Activated T-cell treated with anti-CD3 and anti-CD28 coated beads, Interleukin-2, amount 50 U/mL, for 72 hours (primary cell): ENCODE measurements around the gene RBM38. TPM values are rescaled to one million over a fixed set of nuclear protein-coding genes. Genes with fewer than 3 reads are reported as not detected.

Experiments
- ATAC-seq, 2 donors: fragments of 150-1000 bp; cut with Tn5 transposase; replicated peaks in 1 of 2; 2 replicates each; pipeline ENCODE4 v1.10.0; 2021; ENCODE audit warnings: moderate library complexity in 2 of 2, mild to moderate bottlenecking in 1 of 2
- DNase-seq, 2 donors: peaks; one replicate each; pipeline ENCODE4 v3.0.0; 2021 to 2022; ENCODE audit warnings: mixed read lengths in 1 of 2
- H3K27ac Mint-ChIP-seq: one replicate; pipeline ENCODE4 v1.8.0; 2022; ENCODE audit warnings: mild to moderate bottlenecking, moderate library complexity, mixed read lengths
- H3K27me3 Mint-ChIP-seq: one replicate; pipeline ENCODE4 v1.8.0; 2022; ENCODE audit warnings: low read depth, mixed read lengths
- H3K36me3 Mint-ChIP-seq, 2 donors: one replicate each; pipeline ENCODE4 v1.8.0; 2022; ENCODE audit warnings: mixed read lengths in 2 of 2, mild to moderate bottlenecking in 1 of 2; ENCODE audit not compliant: insufficient read depth in 2 of 2
- H3K4me1 Mint-ChIP-seq: one replicate; pipeline ENCODE4 v1.8.0; 2022; ENCODE audit warnings: low read depth, mixed read lengths
- H3K4me3 Mint-ChIP-seq, 2 donors: one replicate each; pipeline ENCODE4 v1.8.0; 2022; ENCODE audit warnings: mild to moderate bottlenecking in 2 of 2, mixed read lengths in 2 of 2, moderate library complexity in 2 of 2
- H3K9me3 Mint-ChIP-seq, 2 donors: one replicate each; pipeline ENCODE4 v1.8.0; 2022; ENCODE audit warnings: mixed read lengths in 2 of 2
- total RNA-seq, 2 donors: library from RNA; stranded (reverse); gene quantifications; one replicate each; pipeline ENCODE4 v1.2.3, GENCODE V29; 2022

Gene RBM38
- total RNA-seq, 2 donors from 2014 or later, result 61.4 to 79.8 TPM

- ATAC-seq (peak; percentile 17 to 28), DNase-seq (peak; percentile 41 to 49)
- Mint-ChIP-seq H3K36me3 (peaks cover 14 to 31% of the 10 kb centered on the region in 2 donors), H3K4me1 (peaks cover 93% of the 10 kb centered on the region), H3K27me3 (no peaks in the 10 kb centered on the region), H3K4me3 (peak overlapping the region; percentile 81 to 95), H3K9me3 (no peaks in the 10 kb centered on the region), H3K27ac (peak overlapping the region; percentile 88)
These were observed 6.5 kb downstream of the RBM38 start for GRCh38 chr20:57397693-57398108.

- no peaks in the 10 kb centered on the region for H3K9me3 Mint-ChIP-seq
- H3K4me1 Mint-ChIP-seq, result peaks cover 90% of the 10 kb centered on the region
- H3K36me3 Mint-ChIP-seq, result peaks cover 11 to 32% of the 10 kb centered on the region in 2 donors
- DNase-seq (peak; percentile 83 to 85), ATAC-seq (peak; percentile 73 to 79)
- H3K4me3 Mint-ChIP-seq, result peak overlapping the region; percentile 81 to 95
- peak overlapping the region; percentile 90 for H3K27ac Mint-ChIP-seq
- no peaks in the 10 kb centered on the region for H3K27me3 Mint-ChIP-seq
These were observed 7.1 kb downstream of the RBM38 start for GRCh38 chr20:57398231-57398821.

- H3K4me1 Mint-ChIP-seq, result peaks cover 84% of the 10 kb centered on the region
- peak overlapping the region; percentile 81 to 95 for H3K4me3 Mint-ChIP-seq
- H3K27me3 Mint-ChIP-seq, result no peaks in the 10 kb centered on the region
- no peaks in the 10 kb centered on the region for H3K9me3 Mint-ChIP-seq
- H3K36me3 Mint-ChIP-seq, result peaks cover 11 to 27% of the 10 kb centered on the region in 2 donors
- no peak for DNase-seq
- peak overlapping the region; percentile 90 for H3K27ac Mint-ChIP-seq
- no peak for ATAC-seq
These were observed 7.8 kb downstream of the RBM38 start for GRCh38 chr20:57398901-57399535.

GRCh38 chr20:57399587-57400155 lies 8.5 kb downstream of the RBM38 start:
- DNase-seq, result peak; percentile 74 to 76
- Mint-ChIP-seq H3K4me1 (peaks cover 77% of the 10 kb centered on the region), H3K36me3 (peaks cover 8 to 24% of the 10 kb centered on the region in 2 donors), H3K9me3 (no peaks in the 10 kb centered on the region), H3K27me3 (no peaks in the 10 kb centered on the region), H3K4me3 (peak overlapping the region; percentile 81 to 95), H3K27ac (peak overlapping the region; percentile 90)
- ATAC-seq, result peak; percentile 46 to 64

- Mint-ChIP-seq H3K4me3 (peak overlapping the region; percentile 81 to 95), H3K4me1 (peaks cover 71% of the 10 kb centered on the region), H3K9me3 (no peaks in the 10 kb centered on the region), H3K27me3 (no peaks in the 10 kb centered on the region), H3K36me3 (peaks cover 8 to 24% of the 10 kb centered on the region in 2 donors), H3K27ac (no peak overlapping the region)
- ATAC-seq (no peak), DNase-seq (no peak)
These were observed 9.1 kb downstream of the RBM38 start for GRCh38 chr20:57400231-57400701.

GRCh38 chr20:57400821-57401564 lies 9.8 kb downstream of the RBM38 start:
- Mint-ChIP-seq H3K9me3 (no peaks in the 10 kb centered on the region), H3K27me3 (no peaks in the 10 kb centered on the region), H3K4me3 (peak overlapping the region; percentile 81 to 95), H3K36me3 (peaks cover 8 to 24% of the 10 kb centered on the region in 2 donors), H3K27ac (peak overlapping the region; percentile 82), H3K4me1 (peaks cover 66% of the 10 kb centered on the region)
- DNase-seq (peak in 1 of 2 donors; percentile 32), ATAC-seq (no peak)

- Mint-ChIP-seq H3K27ac (peak overlapping the region; percentile 82), H3K36me3 (peaks cover 6 to 24% of the 10 kb centered on the region in 2 donors), H3K4me1 (peaks cover 61% of the 10 kb centered on the region), H3K9me3 (no peaks in the 10 kb centered on the region), H3K27me3 (no peaks in the 10 kb centered on the region), H3K4me3 (peak overlapping the region; percentile 25 to 81)
- DNase-seq (no peak), ATAC-seq (no peak)
These were observed 10.3 kb downstream of the RBM38 start for GRCh38 chr20:57401565-57401918.

- ATAC-seq, result no peak
- Mint-ChIP-seq H3K36me3 (peaks cover 6 to 23% of the 10 kb centered on the region in 2 donors), H3K4me3 (no peak overlapping the region), H3K9me3 (no peaks in the 10 kb centered on the region), H3K27ac (peak overlapping the region; percentile 33), H3K27me3 (no peaks in the 10 kb centered on the region), H3K4me1 (peaks cover 51% of the 10 kb centered on the region)
- no peak for DNase-seq
These were observed 11.3 kb downstream of the RBM38 start for GRCh38 chr20:57402206-57403125.

GRCh38 chr20:57403216-57403615 lies 12.0 kb downstream of the RBM38 start:
- DNase-seq (no peak), ATAC-seq (no peak)
- Mint-ChIP-seq H3K4me3 (no peak overlapping the region), H3K27ac (no peak overlapping the region), H3K27me3 (no peaks in the 10 kb centered on the region), H3K36me3 (peaks cover 3 to 20% of the 10 kb centered on the region in 2 donors), H3K4me1 (peaks cover 44% of the 10 kb centered on the region), H3K9me3 (no peaks in the 10 kb centered on the region)

GRCh38 chr20:57404006-57404405 lies 12.8 kb downstream of the RBM38 start:
- ATAC-seq, result no peak
- Mint-ChIP-seq H3K4me3 (no peak overlapping the region), H3K4me1 (peaks cover 37% of the 10 kb centered on the region), H3K9me3 (no peaks in the 10 kb centered on the region), H3K27ac (no peak overlapping the region), H3K36me3 (peaks cover 3 to 19% of the 10 kb centered on the region in 2 donors), H3K27me3 (no peaks in the 10 kb centered on the region)
- no peak for DNase-seq

- Mint-ChIP-seq H3K4me1 (peaks cover 31% of the 10 kb centered on the region), H3K27ac (no peak overlapping the region), H3K9me3 (no peaks in the 10 kb centered on the region), H3K36me3 (peaks cover 3 to 14% of the 10 kb centered on the region in 2 donors), H3K4me3 (no peak overlapping the region), H3K27me3 (no peaks in the 10 kb centered on the region)
- DNase-seq, result no peak
- no peak for ATAC-seq
These were observed 13.3 kb downstream of the RBM38 start for GRCh38 chr20:57404419-57405072.
